Measurements from ENCODE around the gene LRGUK.

DNA sequence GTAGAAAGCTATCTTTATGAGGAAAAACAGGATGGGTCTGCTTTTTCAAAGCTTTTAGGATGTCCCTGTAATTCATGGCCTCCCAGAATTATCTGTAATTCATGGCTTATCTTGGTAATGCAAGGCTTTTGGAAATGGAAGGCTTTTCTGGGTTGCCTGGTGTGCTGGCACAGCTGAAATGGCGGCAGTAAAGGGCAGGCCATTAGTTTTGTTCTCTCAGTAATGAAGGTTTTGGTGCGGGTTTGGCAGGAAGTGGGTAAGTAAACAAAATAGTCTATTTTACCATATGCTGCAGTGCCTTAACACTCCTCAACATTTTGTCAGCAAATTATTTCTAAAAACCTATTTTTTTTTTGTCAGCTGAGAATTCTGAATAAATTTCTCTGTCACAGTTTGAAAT is 69.3 kb downstream of the LRGUK start:
- TF ChIP-seq, protein P1, sequence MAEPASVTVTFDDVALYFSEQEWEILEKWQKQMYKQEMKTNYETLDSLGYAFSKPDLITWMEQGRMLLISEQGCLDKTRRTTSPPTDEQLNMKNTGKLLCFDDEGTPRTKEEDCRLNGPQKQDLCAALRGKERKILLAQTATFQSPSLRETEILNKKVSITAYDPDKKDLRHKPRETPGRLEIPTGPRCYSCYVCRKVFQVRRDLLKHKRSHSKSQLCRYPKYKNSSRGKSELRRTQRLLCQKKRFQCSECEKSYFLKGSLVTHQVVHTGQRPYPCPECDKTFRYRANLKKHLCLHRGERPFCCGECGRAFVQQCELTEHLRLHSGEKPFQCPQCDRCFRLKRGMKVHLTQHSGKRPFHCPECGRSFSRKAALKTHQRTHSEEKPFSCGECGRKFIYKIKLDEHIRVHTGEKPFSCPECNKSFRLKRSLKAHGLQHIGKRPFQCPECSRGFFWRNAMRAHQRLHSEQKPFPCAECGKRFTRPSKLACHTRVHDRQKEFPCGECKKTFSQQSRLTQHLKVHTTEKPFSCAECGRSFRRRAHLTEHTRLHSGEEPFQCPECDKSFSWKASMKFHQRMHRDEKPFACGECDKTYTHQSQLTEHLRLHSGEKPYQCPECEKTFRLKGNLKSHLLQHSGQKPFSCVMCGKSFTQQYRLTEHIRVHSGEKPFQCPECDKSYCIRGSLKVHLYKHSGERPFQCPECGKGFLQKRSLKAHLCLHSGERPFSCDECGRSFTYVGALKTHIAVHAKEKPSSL (CRISPR knock-in tag; conservative IDR thresholded peaks at IDR 0.05) = no peak
- TF ChIP-seq, protein P2, sequence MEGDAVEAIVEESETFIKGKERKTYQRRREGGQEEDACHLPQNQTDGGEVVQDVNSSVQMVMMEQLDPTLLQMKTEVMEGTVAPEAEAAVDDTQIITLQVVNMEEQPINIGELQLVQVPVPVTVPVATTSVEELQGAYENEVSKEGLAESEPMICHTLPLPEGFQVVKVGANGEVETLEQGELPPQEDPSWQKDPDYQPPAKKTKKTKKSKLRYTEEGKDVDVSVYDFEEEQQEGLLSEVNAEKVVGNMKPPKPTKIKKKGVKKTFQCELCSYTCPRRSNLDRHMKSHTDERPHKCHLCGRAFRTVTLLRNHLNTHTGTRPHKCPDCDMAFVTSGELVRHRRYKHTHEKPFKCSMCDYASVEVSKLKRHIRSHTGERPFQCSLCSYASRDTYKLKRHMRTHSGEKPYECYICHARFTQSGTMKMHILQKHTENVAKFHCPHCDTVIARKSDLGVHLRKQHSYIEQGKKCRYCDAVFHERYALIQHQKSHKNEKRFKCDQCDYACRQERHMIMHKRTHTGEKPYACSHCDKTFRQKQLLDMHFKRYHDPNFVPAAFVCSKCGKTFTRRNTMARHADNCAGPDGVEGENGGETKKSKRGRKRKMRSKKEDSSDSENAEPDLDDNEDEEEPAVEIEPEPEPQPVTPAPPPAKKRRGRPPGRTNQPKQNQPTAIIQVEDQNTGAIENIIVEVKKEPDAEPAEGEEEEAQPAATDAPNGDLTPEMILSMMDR (IDR thresholded peaks at IDR 0.05) = no peak
- no peak for TF ChIP-seq SMAD3 (CRISPR knock-in tag; IDR thresholded peaks at IDR 0.05; ENCODE audit: borderline replicate concordance)
- no peak for TF ChIP-seq ZNF121 (CRISPR knock-in tag; IDR thresholded peaks at IDR 0.05)
- TF ChIP-seq, protein P3, sequence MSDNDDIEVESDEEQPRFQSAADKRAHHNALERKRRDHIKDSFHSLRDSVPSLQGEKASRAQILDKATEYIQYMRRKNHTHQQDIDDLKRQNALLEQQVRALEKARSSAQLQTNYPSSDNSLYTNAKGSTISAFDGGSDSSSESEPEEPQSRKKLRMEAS (CRISPR knock-in tag; IDR thresholded peaks at IDR 0.05) = no peak
- TF ChIP-seq TP53 (CRISPR knock-in tag; IDR thresholded peaks at IDR 0.05) = no peak
- no peak for TF ChIP-seq CREB1 (CRISPR knock-in tag; IDR thresholded peaks at IDR 0.05)
- TF ChIP-seq, protein P4, sequence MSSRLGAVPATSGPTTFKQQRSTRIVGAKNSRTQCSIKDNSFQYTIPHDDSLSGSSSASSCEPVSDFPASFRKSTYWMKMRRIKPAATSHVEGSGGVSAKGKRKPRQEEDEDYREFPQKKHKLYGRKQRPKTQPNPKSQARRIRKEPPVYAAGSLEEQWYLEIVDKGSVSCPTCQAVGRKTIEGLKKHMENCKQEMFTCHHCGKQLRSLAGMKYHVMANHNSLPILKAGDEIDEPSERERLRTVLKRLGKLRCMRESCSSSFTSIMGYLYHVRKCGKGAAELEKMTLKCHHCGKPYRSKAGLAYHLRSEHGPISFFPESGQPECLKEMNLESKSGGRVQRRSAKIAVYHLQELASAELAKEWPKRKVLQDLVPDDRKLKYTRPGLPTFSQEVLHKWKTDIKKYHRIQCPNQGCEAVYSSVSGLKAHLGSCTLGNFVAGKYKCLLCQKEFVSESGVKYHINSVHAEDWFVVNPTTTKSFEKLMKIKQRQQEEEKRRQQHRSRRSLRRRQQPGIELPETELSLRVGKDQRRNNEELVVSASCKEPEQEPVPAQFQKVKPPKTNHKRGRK (CRISPR knock-in tag; IDR thresholded peaks at IDR 0.05; ENCODE audit: borderline replicate concordance) = no peak
- TF ChIP-seq NR2C2 (CRISPR knock-in tag; IDR thresholded peaks at IDR 0.05) = no peak
- TF ChIP-seq, protein P5, sequence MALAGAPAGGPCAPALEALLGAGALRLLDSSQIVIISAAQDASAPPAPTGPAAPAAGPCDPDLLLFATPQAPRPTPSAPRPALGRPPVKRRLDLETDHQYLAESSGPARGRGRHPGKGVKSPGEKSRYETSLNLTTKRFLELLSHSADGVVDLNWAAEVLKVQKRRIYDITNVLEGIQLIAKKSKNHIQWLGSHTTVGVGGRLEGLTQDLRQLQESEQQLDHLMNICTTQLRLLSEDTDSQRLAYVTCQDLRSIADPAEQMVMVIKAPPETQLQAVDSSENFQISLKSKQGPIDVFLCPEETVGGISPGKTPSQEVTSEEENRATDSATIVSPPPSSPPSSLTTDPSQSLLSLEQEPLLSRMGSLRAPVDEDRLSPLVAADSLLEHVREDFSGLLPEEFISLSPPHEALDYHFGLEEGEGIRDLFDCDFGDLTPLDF (CRISPR knock-in tag; IDR thresholded peaks at IDR 0.05) = no peak
- TF ChIP-seq, protein P6, sequence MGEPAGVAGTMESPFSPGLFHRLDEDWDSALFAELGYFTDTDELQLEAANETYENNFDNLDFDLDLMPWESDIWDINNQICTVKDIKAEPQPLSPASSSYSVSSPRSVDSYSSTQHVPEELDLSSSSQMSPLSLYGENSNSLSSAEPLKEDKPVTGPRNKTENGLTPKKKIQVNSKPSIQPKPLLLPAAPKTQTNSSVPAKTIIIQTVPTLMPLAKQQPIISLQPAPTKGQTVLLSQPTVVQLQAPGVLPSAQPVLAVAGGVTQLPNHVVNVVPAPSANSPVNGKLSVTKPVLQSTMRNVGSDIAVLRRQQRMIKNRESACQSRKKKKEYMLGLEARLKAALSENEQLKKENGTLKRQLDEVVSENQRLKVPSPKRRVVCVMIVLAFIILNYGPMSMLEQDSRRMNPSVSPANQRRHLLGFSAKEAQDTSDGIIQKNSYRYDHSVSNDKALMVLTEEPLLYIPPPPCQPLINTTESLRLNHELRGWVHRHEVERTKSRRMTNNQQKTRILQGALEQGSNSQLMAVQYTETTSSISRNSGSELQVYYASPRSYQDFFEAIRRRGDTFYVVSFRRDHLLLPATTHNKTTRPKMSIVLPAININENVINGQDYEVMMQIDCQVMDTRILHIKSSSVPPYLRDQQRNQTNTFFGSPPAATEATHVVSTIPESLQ (CRISPR knock-in tag; IDR thresholded peaks at IDR 0.05) = no peak
- no peak for TF ChIP-seq ZNF396 (CRISPR knock-in tag; IDR thresholded peaks at IDR 0.05; ENCODE audit: borderline replicate concordance)
- TF ChIP-seq NR3C1 (CRISPR knock-in tag; conservative IDR thresholded peaks at IDR 0.05; ENCODE audit: low read depth) = no peak
